K562 (cell line): ENCODE measurements around the gene ZNF33A. TPM values are rescaled to one million over a fixed set of nuclear protein-coding genes. Genes with fewer than 3 reads are reported as not detected.

Experiments
- ATAC-seq: fragments of 200-7000 bp; cut with Tn5 transposase; 3 replicates; pipeline ENCODE4 v1.9.1; 2020; ENCODE audit warnings: moderate library complexity
- BruUV-seq: library from RNA; stranded (reverse); fragments of 400-500 nt; replicated peaks from 2 replicates; lab custom pipeline; 2021; lab: Mats Ljungman, UMichigan
- CTCF ChIA-PET: fragments of 300-600 bp; formaldehyde crosslinking; extraction: SDS; loops from one replicate; lab custom pipeline; 2021; ENCODE audit warnings: low intra/inter-chr PET ratio; lab: Yijun Ruan, JAX
- POLR2A ChIA-PET: fragments of 300-600, 350-650 bp; sonication (Branson Sonifier 250); formaldehyde crosslinking; extraction: SDS; loops from one replicate; lab custom pipeline; 2021; ENCODE audit warnings: antibody characterized with exemption, inconsistent platforms; lab: Yijun Ruan, JAX
- DNase-seq, 4 experiments: peaks; one replicate each; pipeline versions ENCODE4 v3.0.0 to v3.0.0-alpha.2; 2011 to 2018; ENCODE audit warnings: low spot score in 3 of 4, mixed read lengths in 3 of 4; ENCODE audit errors: extremely low read depth in 1 of 4
- FAIRE-seq: peaks from 2 replicates; lab custom pipeline; 2011; peaks lifted over from hg19 to GRCh38; lab: Jason Lieb, UNC
- H2AFZ ChIP-seq: 2 replicates; pipeline ENCODE4 v1.6.0; 2011; ENCODE audit warnings: low read depth, low read length, control low read depth, inconsistent platforms
- H3K27ac ChIP-seq: fragments of 200-600 bp; 3 replicates; pipeline ENCODE4 v1.8.0; 2011; ENCODE audit warnings: low read depth, mild to moderate bottlenecking, control low read depth, inconsistent platforms, low read length, moderate library complexity, mixed read lengths; ENCODE audit errors: extremely low read depth
- H3K27me3 ChIP-seq, 2 experiments: fragments of 300-600 bp in 1 of 2; 2 replicates in 1 of 2; 3 replicates in 1 of 2; pipeline versions ENCODE4 v1.6.0 to v1.8.0; 2011; ENCODE audit warnings: inconsistent platforms in 2 of 2, low read length in 2 of 2, mild to moderate bottlenecking in 1 of 2, mixed read lengths in 1 of 2, moderate library complexity in 1 of 2; ENCODE audit not compliant: control insufficient read depth in 2 of 2, insufficient read depth in 2 of 2
- H3K36me3 ChIP-seq: fragments of 300-600 bp; 3 replicates; pipeline ENCODE4 v1.8.0; 2011; ENCODE audit warnings: mild to moderate bottlenecking, low read length, inconsistent platforms; ENCODE audit not compliant: control insufficient read depth, insufficient read depth
- H3K4me1 ChIP-seq, 2 experiments: fragments of 200-600 bp in 1 of 2; replicated peaks in 1 of 2; 2 replicates in 1 of 2; 3 replicates in 1 of 2; pipeline versions ENCODE4 v1.5.1 to v1.8.0; 2011; ENCODE audit warnings: inconsistent platforms in 2 of 2, low read length in 2 of 2, mild to moderate bottlenecking in 1 of 2, mixed read lengths in 1 of 2, moderate library complexity in 1 of 2; ENCODE audit not compliant: control insufficient read depth in 2 of 2, insufficient read depth in 2 of 2
- H3K4me2 ChIP-seq: 2 replicates; pipeline ENCODE4 v1.6.1; 2011; ENCODE audit warnings: low read length, control low read depth, inconsistent platforms, mixed read lengths; ENCODE audit not compliant: insufficient read depth
- H3K4me3 ChIP-seq: fragments of 200-600 bp; sonication (generic), shearing (Covaris generic); 2 replicates; pipeline ENCODE4 v1.5.1; 2016; ENCODE audit warnings: control low read depth, inconsistent platforms
- H3K79me2 ChIP-seq: fragments of 200-600 bp; 3 replicates; pipeline ENCODE4 v1.8.0; 2011; ENCODE audit warnings: low read length, inconsistent platforms; ENCODE audit not compliant: control insufficient read depth, insufficient read depth
- H3K9ac ChIP-seq, 2 experiments: 2 replicates each; pipeline versions ENCODE4 v1.6.0 to v1.6.1; 2011; ENCODE audit warnings: low read depth in 2 of 2, low read length in 2 of 2, control low read depth in 1 of 2, inconsistent platforms in 1 of 2, mild to moderate bottlenecking in 1 of 2, mixed read lengths in 1 of 2; ENCODE audit not compliant: insufficient read depth in 1 of 2
- H3K9me1 ChIP-seq: one replicate; pipeline ENCODE4 v1.6.0; 2011; ENCODE audit warnings: inconsistent platforms, mild to moderate bottlenecking, low read length, moderate library complexity; ENCODE audit not compliant: control insufficient read depth, insufficient read depth
- H3K9me3 ChIP-seq: replicated peaks from 2 replicates; pipeline ENCODE4 v1.5.1; 2011; ENCODE audit warnings: low read depth, low read length, inconsistent platforms; ENCODE audit not compliant: control insufficient read depth, insufficient read depth
- H4K20me1 ChIP-seq: replicated peaks from 2 replicates; pipeline ENCODE4 v1.6.1; 2011; ENCODE audit warnings: low read length, inconsistent platforms, mixed read lengths; ENCODE audit not compliant: control insufficient read depth, insufficient read depth
- ARID1B ChIP-seq: fragments of 450-650 bp; IDR thresholded peaks from 2 replicates; pipeline ENCODE4 v1.6.1; 2016; ENCODE audit warnings: antibody characterized with exemption, mild to moderate bottlenecking, inconsistent platforms
- CBFA2T2 ChIP-seq: fragments of 450-650 bp; conservative IDR thresholded peaks from 2 replicates; pipeline ENCODE4 v1.6.1; 2017; ENCODE audit warnings: mild to moderate bottlenecking
- CBFA2T3 ChIP-seq: fragments of 450-650 bp; IDR thresholded peaks from 2 replicates; pipeline ENCODE4 v1.6.1; 2017
- CBX3 ChIP-seq, 2 experiments: IDR thresholded peaks; 1 replicate in 1 of 2; 2 replicates in 1 of 2; pipeline ENCODE4 v1.6.1; 2012; ENCODE audit warnings: inconsistent platforms in 2 of 2, low read length in 2 of 2, borderline replicate concordance in 1 of 2, control low read depth in 1 of 2
- DPF2 ChIP-seq: fragments of 450-650 bp; IDR thresholded peaks from 2 replicates; pipeline ENCODE4 v1.6.1; 2016
- HDAC1 ChIP-seq, 2 experiments: fragments of 450-650 bp; IDR thresholded peaks; 2 replicates each; pipeline ENCODE4 v1.6.1; 2016 to 2017; ENCODE audit warnings: inconsistent platforms in 1 of 2, mild to moderate bottlenecking in 1 of 2, moderate library complexity in 1 of 2
- HDAC2 ChIP-seq: fragments of 450-650 bp; IDR thresholded peaks from 2 replicates; pipeline ENCODE4 v1.6.1; 2016; ENCODE audit warnings: mild to moderate bottlenecking
- KDM1A ChIP-seq, 2 experiments: fragments of 450-650 bp; IDR thresholded peaks; 2 replicates each; pipeline ENCODE4 v1.6.1; 2016; ENCODE audit warnings: mild to moderate bottlenecking in 2 of 2
- MTA2 ChIP-seq: fragments of 450-650 bp; IDR thresholded peaks from 2 replicates; pipeline ENCODE4 v1.6.1; 2016; ENCODE audit warnings: low read depth
- NCOR1 ChIP-seq: fragments of 450-650 bp; IDR thresholded peaks from 2 replicates; pipeline ENCODE4 v1.6.1; 2016; ENCODE audit warnings: mild to moderate bottlenecking, moderate library complexity
- NFIC ChIP-seq: fragments of 450-650 bp; IDR thresholded peaks from 2 replicates; pipeline ENCODE4 v1.6.1; 2017; ENCODE audit warnings: mild to moderate bottlenecking, inconsistent platforms
- NR3C1 ChIP-seq: sonication (generic); formaldehyde crosslinking; IDR thresholded peaks from 2 replicates; pipeline ENCODE4 v1.8.1; 2022; ENCODE audit warnings: missing genetic modification reagents
- POLR2A ChIP-seq: fragments of 450-650 bp; conservative IDR thresholded peaks from 2 replicates; pipeline ENCODE4 v1.6.1; 2016
- RBFOX2 ChIP-seq: fragments of 200-400 bp; formaldehyde crosslinking; IDR thresholded peaks from 2 replicates; pipeline ENCODE4 v1.6.1; 2017; ENCODE audit warnings: low read depth, mild to moderate bottlenecking, low read length, moderate library complexity
- RCOR1 ChIP-seq, 2 experiments: IDR thresholded peaks; 2 replicates each; pipeline ENCODE4 v1.6.1; 2012; ENCODE audit warnings: low read depth in 2 of 2, low read length in 2 of 2, borderline replicate concordance in 1 of 2, improper control_type of control experiment in 1 of 2
- SOX6 ChIP-seq: fragments of 450-650 bp; IDR thresholded peaks from 2 replicates; pipeline ENCODE4 v1.6.1; 2014; ENCODE audit warnings: mild to moderate bottlenecking
- TAL1 ChIP-seq: fragments of 450-650 bp; IDR thresholded peaks from 2 replicates; pipeline ENCODE4 v1.6.1; 2016; ENCODE audit warnings: mild to moderate bottlenecking
- TCF3 ChIP-seq: sonication (generic); formaldehyde crosslinking; IDR thresholded peaks from 2 replicates; pipeline ENCODE4 v1.4.0; 2020; ENCODE audit warnings: mild to moderate bottlenecking, missing genetic modification reagents
- TEAD4 ChIP-seq, 2 experiments: sonication (generic) in 1 of 2; formaldehyde crosslinking in 1 of 2; IDR thresholded peaks; 2 replicates each; pipeline versions ENCODE4 v1.6.1 to v1.8.0; 2012 to 2022; ENCODE audit warnings: borderline replicate concordance in 1 of 2, inconsistent platforms in 1 of 2, low read length in 1 of 2, mild to moderate bottlenecking in 1 of 2, missing genetic modification reagents in 1 of 2
- XRCC4 ChIP-seq: IDR thresholded peaks from one replicate; pipeline ENCODE4 v1.6.1; 2011; ENCODE audit not compliant: insufficient read depth, insufficient read length; ENCODE audit errors: extremely low read depth
- ZKSCAN8 ChIP-seq: fragments of 200-800 bp; sonication (Bioruptor generic); IDR thresholded peaks from 2 replicates; pipeline ENCODE4 v1.6.1; 2016; ENCODE audit warnings: missing genetic modification characterization, missing compliant biosample characterization
- ZZZ3 ChIP-seq: fragments of 450-650 bp; IDR thresholded peaks from 2 replicates; pipeline ENCODE4 v1.6.1; 2016; ENCODE audit warnings: antibody characterized with exemption, mild to moderate bottlenecking, moderate library complexity
- WGBS: fragments of 100-300 bp; shearing (Covaris generic); methylation state at CpG from one replicate; pipeline ENCODE4 v1.1.6; 2016; ENCODE audit warnings: low coverage, mixed read lengths; ENCODE audit not compliant: insufficient coverage; ENCODE audit errors: missing lambda C conversion rate; 5-methylcytosine and 5-hydroxymethylcytosine counted together
- in situ Hi-C: fragments of 300-500 bp; cut with MboI; formaldehyde crosslinking; loops from 4 replicates; pipeline ENCODE4 v1.15.0; 2018; ENCODE audit warnings: inconsistent platforms, mixed read lengths
- intact Hi-C: fragments of 100-400 bp; cut with micrococcal nuclease; formaldehyde crosslinking; loops from 2 replicates; pipeline ENCODE4 v1.14.2; 2022
- polyA plus RNA-seq, 8 experiments: library from polyadenylated mRNA; depleted of rRNA in 4 of 8; stranded (reverse) in 5 of 8; unstranded in 3 of 8; fragments of >200 nt; fragmentation: Nextera tagmentation in 2 of 8; fragmentation: Illumina TruSeq in 1 of 8; extraction: Ambion mirVana in 2 of 8; extraction: Trizol in 1 of 8; gene quantifications; 2 replicates each; pipeline versions ENCODE4 v1.2.1 to v1.2.3, GENCODE V29; 2011 to 2014; ENCODE audit warnings: inconsistent platforms in 1 of 8, missing spikeins in 1 of 8
- total RNA-seq, 7 experiments: library from RNA; depleted of rRNA in 6 of 7; stranded (reverse); fragments of >200 nt in 6 of 7; fragmentation: Illumina TruSeq in 2 of 7; extraction: Trizol in 2 of 7; gene quantifications; 2 replicates each; pipeline versions ENCODE4 v1.2.1 to v1.2.3, GENCODE V29; 2011 to 2021; ENCODE audit warnings: low replicate concordance in 1 of 7

ZNF33A gene
- total and polyA plus RNA-seq, 9 of the 15 experiments (the other 6 are each of a cell fraction or from before 2014, with no cell fraction given): 8.1 to 27.5 (median 16.4) TPM

DNA sequence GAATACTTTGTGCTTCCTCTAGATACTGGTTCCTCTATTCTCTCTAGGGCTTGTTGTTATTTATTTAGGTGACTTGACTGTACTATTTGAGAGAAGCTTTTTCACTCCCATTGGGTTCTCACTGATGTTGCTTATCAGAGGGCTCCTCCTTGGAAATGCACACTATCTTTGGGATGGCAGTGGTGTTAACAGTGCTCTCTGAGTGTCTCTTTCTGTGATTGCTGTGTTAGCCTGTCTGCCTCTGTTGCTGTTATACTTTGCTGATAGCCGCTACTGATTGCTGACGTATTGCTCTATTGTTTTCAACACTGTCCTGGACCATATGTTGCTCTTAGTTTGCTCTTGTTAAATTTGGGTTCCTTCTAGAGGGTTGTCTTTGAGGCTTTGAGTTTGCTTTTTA, 34.7 kb downstream of the ZNF33A start:
- no peaks in the 10 kb centered on the region for H3K4me1 ChIP-seq
- no TSS peak for BruUV-seq
- H3K9me3 ChIP-seq: no peaks in the 10 kb centered on the region
- H4K20me1 ChIP-seq: no peaks in the 10 kb centered on the region
- H3K36me3 ChIP-seq: 0 out of 3 replicates have a peak, but pooled peaks cover 6% of the 10 kb centered on the region
- no peak overlapping the region for H3K4me2 ChIP-seq
- no peak overlapping the region for H3K27ac ChIP-seq
- no peak overlapping the region for H3K4me3 ChIP-seq
- CTCF ChIA-PET: no interaction called here
- POLR2A ChIA-PET: interaction anchor here (0.6 to 1.1 kb wide), 3 partner anchors 17 to 35 kb away, joined by 3 to 4 read pairs (median 3); no protein-coding TSS in a partner anchor
- no peak overlapping the region for H2AFZ ChIP-seq
- WGBS: 33% methylated on average over 2 of the region's 2 CpGs
- peak; percentile 76 for ATAC-seq
- TF ChIP-seq HDAC1 (IDR thresholded peaks at IDR 0.05): peak in 1 of 2 experiments; percentile 68; a peak in 2 of 4 replicates
- TF ChIP-seq MTA2: peak; percentile 67
- TF ChIP-seq ZKSCAN8 (CRISPR knock-in tag): no peak
- peak; percentile 81 for TF ChIP-seq SOX6
- TF ChIP-seq TEAD4 (IDR thresholded peaks at IDR 0.05; ENCODE audit: low read length): peak; percentile 48
- TF ChIP-seq TEAD4 (CRISPR knock-in tag; IDR thresholded peaks at IDR 0.05; ENCODE audit: borderline replicate concordance): no peak
- peak; percentile 65 for TF ChIP-seq NCOR1
- TF ChIP-seq ARID1B: peak; percentile 82
- TF ChIP-seq TCF3: peak; percentile 76
- no peak for TF ChIP-seq XRCC4
- no peak for TF ChIP-seq POLR2A
- TF ChIP-seq HDAC2: 0 out of 2 replicates have a peak, but pooled peaks have one; percentile 44
- TF ChIP-seq RBFOX2: no peak
- peak; percentile 84 for TF ChIP-seq CBFA2T3
- peak; percentile 83 for TF ChIP-seq TAL1
- peak; percentile 60 for TF ChIP-seq NFIC
- peak; percentile 87 to 92 for TF ChIP-seq KDM1A (IDR thresholded peaks at IDR 0.05)
- TF ChIP-seq RCOR1 (IDR thresholded peaks at IDR 0.05; ENCODE audit: borderline replicate concordance in 1 of 2, low read depth in 2 of 2, low read length in 2 of 2): 0 out of 4 replicates have a peak, but pooled peaks of 1 of the 2 experiments have one; percentile 47
- no peak for TF ChIP-seq NR3C1 (CRISPR knock-in tag)
- 0 out of 2 replicates have a peak, but pooled peaks have one; percentile 16 for TF ChIP-seq DPF2
- no peak for TF ChIP-seq ZZZ3
- peak; percentile 75 for TF ChIP-seq CBFA2T2
- no peak for TF ChIP-seq CBX3 (IDR thresholded peaks at IDR 0.05; ENCODE audit: borderline replicate concordance in 1 of 2, low read length in 2 of 2)
- no peaks in the 10 kb centered on the region for H3K9me1 ChIP-seq
- intact Hi-C loops (no loop called here), in situ Hi-C loops (no loop called here)
- no peaks in the 10 kb centered on the region for H3K27me3 ChIP-seq
- DNase-seq: peak in 3 of 4 experiments; percentile 17 to 34 (median 26)
- no peak overlapping the region for H3K9ac ChIP-seq
- no peaks in the 10 kb centered on the region for H3K79me2 ChIP-seq
- peak; percentile 55 for FAIRE-seq
